Measurements from ENCODE around the gene OTUD5. TPM values are rescaled to one million over a fixed set of nuclear protein-coding genes. Genes with fewer than 3 reads are reported as not detected.

The OTUD5 gene
- polyA plus RNA-seq, 2 of the 4 experiments (the other 2 are of a cell fraction): 45.9 to 57.7 TPM

GRCh38 chrX:48996969-48997368 is 39.6 kb upstream of the OTUD5 start:
- ATAC-seq: no peak

DNA sequence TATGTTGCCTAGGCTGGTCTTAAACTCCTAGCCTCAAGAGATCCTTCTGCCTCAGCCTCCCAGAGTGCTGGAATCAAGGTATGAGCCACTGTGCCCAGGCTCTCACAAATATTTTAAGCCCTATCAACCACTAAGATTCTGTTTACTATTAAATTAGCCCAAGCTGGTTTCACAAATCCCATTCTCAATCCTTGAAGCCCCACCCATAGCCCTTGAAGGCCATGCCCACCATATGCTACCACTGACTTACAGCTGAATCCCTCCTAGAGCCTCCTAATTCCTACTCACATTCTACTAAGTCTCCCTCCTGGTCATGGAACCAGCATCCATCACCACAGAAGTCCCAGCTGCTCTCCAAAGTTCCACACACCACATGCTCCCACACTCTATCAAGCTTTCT is 34.9 kb upstream of the OTUD5 start:
- no peaks in the 10 kb centered on the region for H3K4me1 ChIP-seq
- ChIA-PET POLR2A (no interaction called here), CTCF (no interaction called here)
- ATAC-seq (no peak), DNase-seq (ENCODE audit: low read depth in 1 of 2, low spot score in 1 of 2) (no peak), FAIRE-seq (no peak)
- no peak overlapping the region for H3K27ac ChIP-seq
- TF ChIP-seq NFE2L2 (conservative IDR thresholded peaks at IDR 0.05; ENCODE audit: low read length) (no peak), PHF8 (IDR thresholded peaks at IDR 0.05; ENCODE audit: borderline replicate concordance, low read depth) (no peak), CBX2 (IDR thresholded peaks at IDR 0.05; ENCODE audit: borderline replicate concordance, low read depth) (no peak), RFX5 (IDR thresholded peaks at IDR 0.05) (no peak), FOXS1 (CRISPR knock-in tag; IDR thresholded peaks at IDR 0.05) (no peak), RAD21 (conservative IDR thresholded peaks at IDR 0.05 in 1 of 2, IDR thresholded peaks at IDR 0.05 in 1 of 2) (no peak), HEYL (CRISPR knock-in tag; IDR thresholded peaks at IDR 0.05) (no peak), SREBF2 (IDR thresholded peaks at IDR 0.05) (no peak), POLR2A (IDR thresholded peaks at IDR 0.05; ENCODE audit: low read length) (no peak), RNF2 (IDR thresholded peaks at IDR 0.05; ENCODE audit: borderline replicate concordance, low read depth) (no peak), ZNF302 (CRISPR knock-in tag; IDR thresholded peaks at IDR 0.05) (no peak), EHF (CRISPR knock-in tag; IDR thresholded peaks at IDR 0.05) (no peak)
- H3K4me2 ChIP-seq: no peak overlapping the region
- H3K4me3 ChIP-seq: no peak overlapping the region
- no peaks in the 10 kb centered on the region for H3K9me3 ChIP-seq

More at GRCh38 chrX:48996969-48997368, 39.6 kb upstream of the OTUD5 start:
- Histone ChIP-seq H3K4me1 (peaks cover 5% of the 10 kb centered on the region; the same call in 1 of the 3 replicates), H3K27ac (no peak overlapping the region), H3K9me3 (no peaks in the 10 kb centered on the region), H3K4me3 (no peak overlapping the region), H3K4me2 (no peak overlapping the region)
- CTCF ChIA-PET: interaction anchor here (0.6 to 1.1 kb wide), 3 partner anchors 24 to 47 kb away, joined by 3 to 5 read pairs (median 5); partner anchors contain the start of gene KCND1
- POLR2A ChIA-PET: interaction anchor here (0.6 kb wide), 1 partner anchor 29 kb away, joined by 3 read pairs; no protein-coding TSS in a partner anchor
- FAIRE-seq (no peak), DNase-seq (ENCODE audit: low read depth in 1 of 2, low spot score in 1 of 2) (no peak)
- WGBS (ENCODE audit: missing lambda C conversion rate): 87% methylated on average over 6 of the region's 6 CpGs
- TF ChIP-seq, protein P1, sequence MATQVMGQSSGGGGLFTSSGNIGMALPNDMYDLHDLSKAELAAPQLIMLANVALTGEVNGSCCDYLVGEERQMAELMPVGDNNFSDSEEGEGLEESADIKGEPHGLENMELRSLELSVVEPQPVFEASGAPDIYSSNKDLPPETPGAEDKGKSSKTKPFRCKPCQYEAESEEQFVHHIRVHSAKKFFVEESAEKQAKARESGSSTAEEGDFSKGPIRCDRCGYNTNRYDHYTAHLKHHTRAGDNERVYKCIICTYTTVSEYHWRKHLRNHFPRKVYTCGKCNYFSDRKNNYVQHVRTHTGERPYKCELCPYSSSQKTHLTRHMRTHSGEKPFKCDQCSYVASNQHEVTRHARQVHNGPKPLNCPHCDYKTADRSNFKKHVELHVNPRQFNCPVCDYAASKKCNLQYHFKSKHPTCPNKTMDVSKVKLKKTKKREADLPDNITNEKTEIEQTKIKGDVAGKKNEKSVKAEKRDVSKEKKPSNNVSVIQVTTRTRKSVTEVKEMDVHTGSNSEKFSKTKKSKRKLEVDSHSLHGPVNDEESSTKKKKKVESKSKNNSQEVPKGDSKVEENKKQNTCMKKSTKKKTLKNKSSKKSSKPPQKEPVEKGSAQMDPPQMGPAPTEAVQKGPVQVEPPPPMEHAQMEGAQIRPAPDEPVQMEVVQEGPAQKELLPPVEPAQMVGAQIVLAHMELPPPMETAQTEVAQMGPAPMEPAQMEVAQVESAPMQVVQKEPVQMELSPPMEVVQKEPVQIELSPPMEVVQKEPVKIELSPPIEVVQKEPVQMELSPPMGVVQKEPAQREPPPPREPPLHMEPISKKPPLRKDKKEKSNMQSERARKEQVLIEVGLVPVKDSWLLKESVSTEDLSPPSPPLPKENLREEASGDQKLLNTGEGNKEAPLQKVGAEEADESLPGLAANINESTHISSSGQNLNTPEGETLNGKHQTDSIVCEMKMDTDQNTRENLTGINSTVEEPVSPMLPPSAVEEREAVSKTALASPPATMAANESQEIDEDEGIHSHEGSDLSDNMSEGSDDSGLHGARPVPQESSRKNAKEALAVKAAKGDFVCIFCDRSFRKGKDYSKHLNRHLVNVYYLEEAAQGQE (IDR thresholded peaks at IDR 0.05): peak; percentile 83
- TF ChIP-seq GATA3 (IDR thresholded peaks at IDR 0.05; ENCODE audit: borderline replicate concordance) (no peak), CHD2 (IDR thresholded peaks at IDR 0.05; ENCODE audit: low read length, partially characterized antibody) (no peak), EHMT2 (IDR thresholded peaks at IDR 0.05; ENCODE audit: low read depth) (no peak)

DNA sequence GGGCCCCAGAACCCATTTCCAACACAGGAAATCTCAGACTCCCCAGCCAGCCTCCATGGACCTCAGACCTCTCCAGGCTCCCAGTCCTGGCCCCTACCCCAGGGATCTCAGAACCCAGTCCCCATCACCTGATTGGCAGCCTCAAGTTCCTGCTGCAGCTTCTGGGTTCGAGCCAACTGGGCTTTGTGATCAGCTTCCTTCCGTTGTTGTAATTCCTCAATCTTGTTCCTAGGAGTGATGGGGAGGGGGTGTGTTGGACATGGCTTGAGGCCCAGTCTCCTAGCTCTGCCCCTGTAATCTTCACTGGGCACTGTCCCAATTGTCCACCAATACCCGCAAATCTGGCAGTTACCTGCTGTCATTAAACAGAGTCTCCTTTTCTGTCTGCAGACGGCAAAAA is 32.1 kb upstream of the OTUD5 start:
- Histone ChIP-seq H3K4me3 (no peak overlapping the region), H3K4me1 (no peaks in the 10 kb centered on the region), H3K4me2 (no peak overlapping the region), H3K27ac (no peak overlapping the region), H3K9me3 (no peaks in the 10 kb centered on the region)
- CTCF ChIA-PET: interaction anchor here (0.7 to 4.5 kb wide), 2 partner anchors 17 to 55 kb away, joined by 3 to 14 read pairs; partner anchors contain the start of gene KCND1
- FAIRE-seq (no peak), DNase-seq (ENCODE audit: low read depth in 1 of 2, low spot score in 1 of 2) (no peak), ATAC-seq (no peak)
- WGBS (ENCODE audit: missing lambda C conversion rate): 94% methylated on average over 4 of the region's 4 CpGs
- no peak for TF ChIP-seq ZFP36 (IDR thresholded peaks at IDR 0.05; ENCODE audit: borderline replicate concordance, partially characterized antibody)
- TF ChIP-seq CEBPB (IDR thresholded peaks at IDR 0.05): no peak
- no peak for TF ChIP-seq RCOR1 (IDR thresholded peaks at IDR 0.05; ENCODE audit: low read depth, low read length)
- TF ChIP-seq PHF8 (IDR thresholded peaks at IDR 0.05; ENCODE audit: borderline replicate concordance, low read depth): no peak
- TF ChIP-seq SREBF2 (IDR thresholded peaks at IDR 0.05): no peak
- POLR2A ChIA-PET: no interaction called here

Measured in A549 (cell line).